Liver (tissue), 3 donors: ENCODE measurements around the gene DMWD.

Source experiments
- ATF3 ChIP-seq: IDR thresholded peaks from 2 replicates; pipeline ENCODE4 v1.6.1; 2016; ENCODE audit warnings: antibody characterized with exemption
- CTCF ChIP-seq: fragments of 150-350 bp; IDR thresholded peaks from 2 replicates; pipeline ENCODE4 v1.5.1; 2017; ENCODE audit warnings: improper control_type of control experiment, low read depth, low read length; ENCODE audit not compliant: missing input control
- FOXA1 ChIP-seq: IDR thresholded peaks from 2 replicates; pipeline ENCODE4 v1.6.1; 2016; ENCODE audit warnings: antibody characterized with exemption
- JUND ChIP-seq, 2 donors: IDR thresholded peaks; 2 replicates each; pipeline ENCODE4 v1.6.1; 2016; ENCODE audit warnings: antibody characterized with exemption in 2 of 2
- MAX ChIP-seq: IDR thresholded peaks from 2 replicates; pipeline ENCODE4 v1.6.1; 2016; ENCODE audit warnings: antibody characterized with exemption
- NR2F2 ChIP-seq: IDR thresholded peaks from 2 replicates; pipeline ENCODE4 v1.6.1; 2016; ENCODE audit warnings: antibody characterized with exemption
- RAD21 ChIP-seq, 2 donors: IDR thresholded peaks; 2 replicates each; pipeline ENCODE4 v1.6.1; 2016; ENCODE audit warnings: antibody characterized with exemption in 2 of 2, mild to moderate bottlenecking in 2 of 2
- RXRA ChIP-seq, 2 donors: IDR thresholded peaks; 2 replicates each; pipeline ENCODE4 v1.6.1; 2017 to 2018; ENCODE audit warnings: antibody characterized with exemption in 2 of 2, mild to moderate bottlenecking in 1 of 2
- SP1 ChIP-seq: IDR thresholded peaks from 2 replicates; pipeline ENCODE4 v1.6.1; 2018; ENCODE audit warnings: antibody characterized with exemption, mild to moderate bottlenecking
- TAF1 ChIP-seq: conservative IDR thresholded peaks from 2 replicates; pipeline ENCODE4 v1.6.1; 2016; ENCODE audit warnings: antibody characterized with exemption, mild to moderate bottlenecking
- YY1 ChIP-seq: IDR thresholded peaks from 2 replicates; pipeline ENCODE4 v1.6.1; 2016; ENCODE audit warnings: antibody characterized with exemption, mild to moderate bottlenecking
- ZBTB33 ChIP-seq: IDR thresholded peaks from 2 replicates; pipeline ENCODE4 v1.6.1; 2016; ENCODE audit warnings: antibody characterized with exemption
- donor health status: healthy.
- donor health status: healthy.

- TF ChIP-seq CTCF = no peak
- TF ChIP-seq ATF3 = no peak
- TF ChIP-seq NR2F2 = no peak
- no peak for TF ChIP-seq ZBTB33
- TF ChIP-seq MAX = no peak
- TF ChIP-seq YY1 = no peak
- TF ChIP-seq SP1 = no peak
- TF ChIP-seq FOXA1 = no peak
- TF ChIP-seq JUND (IDR thresholded peaks at IDR 0.05) = no peak
- no peak for TF ChIP-seq TAF1
- TF ChIP-seq RXRA (IDR thresholded peaks at IDR 0.05) = no peak
- no peak for TF ChIP-seq RAD21 (IDR thresholded peaks at IDR 0.05)
Observed at GRCh38 chr19:45771311-45771933, 21.2 kb downstream of the DMWD start.
